Osteoblast (primary cell): ENCODE measurements around the gene LIN28A. TPM values are rescaled to one million over a fixed set of nuclear protein-coding genes. Genes with fewer than 3 reads are reported as not detected.

Experiments
- DNase-seq: peaks from one replicate; pipeline ENCODE4 v3.0.0; 2011; ENCODE audit warnings: low spot score, mixed read lengths; ENCODE audit not compliant: insufficient read length; ENCODE audit errors: missing footprints
- H2AFZ ChIP-seq: 2 replicates; pipeline ENCODE4 v1.6.0; 2011; ENCODE audit warnings: mild to moderate bottlenecking, low read length
- H3K27ac ChIP-seq: 2 replicates; pipeline ENCODE4 v1.5.1; 2011; ENCODE audit warnings: mild to moderate bottlenecking, low read depth, low read length, moderate library complexity
- H3K27me3 ChIP-seq: 2 replicates; pipeline ENCODE4 v1.6.0; 2012; ENCODE audit warnings: mild to moderate bottlenecking, control low read depth, inconsistent platforms, low read length, moderate library complexity; ENCODE audit not compliant: insufficient read depth
- H3K36me3 ChIP-seq: 2 replicates; pipeline ENCODE4 v1.5.1; 2011; ENCODE audit warnings: mild to moderate bottlenecking, low read length, control low read depth, moderate library complexity; ENCODE audit not compliant: insufficient read depth
- H3K4me1 ChIP-seq: 2 replicates; pipeline ENCODE4 v1.5.1; 2011; ENCODE audit warnings: mild to moderate bottlenecking, low read length, control low read depth, moderate library complexity; ENCODE audit not compliant: insufficient read depth
- H3K4me2 ChIP-seq: 2 replicates; pipeline ENCODE4 v1.6.0; 2011; ENCODE audit warnings: mild to moderate bottlenecking, low read length; ENCODE audit not compliant: insufficient read depth
- H3K4me3 ChIP-seq: fragments of 200-600 bp; sonication (generic); 3 replicates; pipeline ENCODE4 v1.5.1; 2012; ENCODE audit warnings: mild to moderate bottlenecking, low read length, inconsistent platforms; ENCODE audit not compliant: insufficient read depth
- H3K79me2 ChIP-seq: 2 replicates; pipeline ENCODE4 v1.6.0; 2012; ENCODE audit warnings: mild to moderate bottlenecking, low read length, control low read depth, inconsistent platforms; ENCODE audit not compliant: insufficient read depth
- H3K9me3 ChIP-seq: 2 replicates; pipeline ENCODE4 v1.5.1; 2011; ENCODE audit warnings: low read depth, low read length, control low read depth
- H4K20me1 ChIP-seq: 2 replicates; pipeline ENCODE4 v1.6.0; 2012; ENCODE audit warnings: mild to moderate bottlenecking, low read length, control low read depth; ENCODE audit not compliant: insufficient read depth
- CTCF ChIP-seq: IDR thresholded peaks from 2 replicates; pipeline ENCODE4 v1.5.1; 2011; ENCODE audit warnings: mild to moderate bottlenecking, low read depth, low read length, moderate library complexity; ENCODE audit errors: extremely low read depth
- total RNA-seq: library from RNA; depleted of rRNA; stranded (reverse); fragments of >200 nt; gene quantifications from 2 replicates; pipeline ENCODE4 v1.2.3, GENCODE V29; 2012

The LIN28A gene
- total RNA-seq, 1 donor = not detected

GRCh38 chr1:26413031-26413430, 2.4 kb downstream of the LIN28A start:
- TF ChIP-seq CTCF = no peak
- H3K36me3 ChIP-seq = no peaks in the 10 kb centered on the region

GRCh38 chr1:26417111-26417759, 6.6 kb downstream of the LIN28A start:
- H3K27me3 ChIP-seq = peaks cover 60% of the 10 kb centered on the region
- TF ChIP-seq CTCF = peak; percentile 82
- no peaks in the 10 kb centered on the region for H3K36me3 ChIP-seq
- H2AFZ ChIP-seq = no peak overlapping the region
- H3K4me1 ChIP-seq = no peaks in the 10 kb centered on the region
- H3K4me3 ChIP-seq = no peak overlapping the region
- DNase-seq = peak; percentile 91
- no peaks in the 10 kb centered on the region for H3K9me3 ChIP-seq
- no peak overlapping the region for H3K27ac ChIP-seq
- H4K20me1 ChIP-seq = no peaks in the 10 kb centered on the region
- no peak overlapping the region for H3K4me2 ChIP-seq
- H3K79me2 ChIP-seq = no peaks in the 10 kb centered on the region

More at GRCh38 chr1:26413031-26413430, 2.4 kb downstream of the LIN28A start:
- H3K4me3 ChIP-seq = no peak overlapping the region
- H3K27me3 ChIP-seq = peaks cover 69% of the 10 kb centered on the region
- H2AFZ ChIP-seq = no peak overlapping the region
- H4K20me1 ChIP-seq = peaks cover 2% of the 10 kb centered on the region
- DNase-seq = no peak
- H3K4me1 ChIP-seq = no peaks in the 10 kb centered on the region
- no peak overlapping the region for H3K27ac ChIP-seq
- H3K9me3 ChIP-seq = no peaks in the 10 kb centered on the region
- no peaks in the 10 kb centered on the region for H3K79me2 ChIP-seq
- H3K4me2 ChIP-seq = no peak overlapping the region

GRCh38 chr1:26418865-26419349, 8.3 kb downstream of the LIN28A start:
- H4K20me1 ChIP-seq = no peaks in the 10 kb centered on the region
- H3K27ac ChIP-seq = no peak overlapping the region
- H3K79me2 ChIP-seq = no peaks in the 10 kb centered on the region
- no peaks in the 10 kb centered on the region for H3K4me1 ChIP-seq
- H2AFZ ChIP-seq = no peak overlapping the region
- H3K4me3 ChIP-seq = no peak overlapping the region
- H3K9me3 ChIP-seq = no peaks in the 10 kb centered on the region
- H3K4me2 ChIP-seq = no peak overlapping the region
- no peak for TF ChIP-seq CTCF
- H3K27me3 ChIP-seq = peaks cover 51% of the 10 kb centered on the region
- DNase-seq = peak; percentile 22
- H3K36me3 ChIP-seq = no peaks in the 10 kb centered on the region

- Histone ChIP-seq H3K27ac (no peak overlapping the region), H3K4me3 (no peak overlapping the region), H3K36me3 (no peaks in the 10 kb centered on the region), H3K9me3 (no peaks in the 10 kb centered on the region), H3K4me2 (no peak overlapping the region), H3K4me1 (no peaks in the 10 kb centered on the region), H3K79me2 (no peaks in the 10 kb centered on the region), H3K27me3 (peaks cover 45% of the 10 kb centered on the region), H2AFZ (no peak overlapping the region), H4K20me1 (no peaks in the 10 kb centered on the region)
- DNase-seq = peak; percentile 13
- TF ChIP-seq CTCF = no peak
These were observed 8.9 kb downstream of the LIN28A start for GRCh38 chr1:26419494-26419893.
